Medulla oblongata (tissue), 1 donor: ENCODE measurements around the gene STIM2.
A peak's percentile ranks its signal among the peaks of the same experiment; 100 is the strongest.

Experiments used
- DNase-seq: peaks from one replicate; pipeline ENCODE4 v3.0.0-alpha.2; 2015; ENCODE audit errors: extremely low spot score

The STIM2 gene

GRCh38 chr4:26837993-26838842, 22.4 kb upstream of the STIM2 start:
- no peak for DNase-seq

- DNase-seq = no peak
These were observed 21.6 kb upstream of the STIM2 start for GRCh38 chr4:26839016-26839415.

- no peak for DNase-seq
These were observed 21.1 kb upstream of the STIM2 start for GRCh38 chr4:26839534-26839951.

- DNase-seq = no peak
These were observed 19.9 kb upstream of the STIM2 start for GRCh38 chr4:26840786-26841185.

GRCh38 chr4:26842911-26843310, 17.7 kb upstream of the STIM2 start:
- no peak for DNase-seq

GRCh38 chr4:26850528-26850927, 10.1 kb upstream of the STIM2 start:
- DNase-seq = peak; percentile 58

DNA sequence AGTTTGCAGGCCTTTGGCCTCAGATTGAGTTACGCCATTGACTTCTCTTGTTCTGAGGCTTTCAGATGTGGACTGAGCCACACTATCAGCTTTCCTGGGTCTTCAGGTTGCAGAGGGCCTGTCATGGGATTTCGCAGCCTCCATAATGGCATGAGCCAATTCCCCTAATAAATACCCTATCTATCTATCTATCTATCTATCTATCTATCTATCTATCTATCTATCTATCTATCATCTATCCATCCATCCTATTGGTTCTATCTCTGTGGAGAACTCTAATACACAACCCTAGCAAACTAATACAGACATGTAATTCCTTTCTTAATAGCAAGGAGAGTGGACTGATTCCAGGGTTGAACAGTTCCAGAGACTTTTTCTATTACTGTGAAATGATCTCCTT, 9.5 kb upstream of the STIM2 start:
- DNase-seq = no peak

GRCh38 chr4:26854701-26855100, 5.9 kb upstream of the STIM2 start:
- DNase-seq = no peak

DNA sequence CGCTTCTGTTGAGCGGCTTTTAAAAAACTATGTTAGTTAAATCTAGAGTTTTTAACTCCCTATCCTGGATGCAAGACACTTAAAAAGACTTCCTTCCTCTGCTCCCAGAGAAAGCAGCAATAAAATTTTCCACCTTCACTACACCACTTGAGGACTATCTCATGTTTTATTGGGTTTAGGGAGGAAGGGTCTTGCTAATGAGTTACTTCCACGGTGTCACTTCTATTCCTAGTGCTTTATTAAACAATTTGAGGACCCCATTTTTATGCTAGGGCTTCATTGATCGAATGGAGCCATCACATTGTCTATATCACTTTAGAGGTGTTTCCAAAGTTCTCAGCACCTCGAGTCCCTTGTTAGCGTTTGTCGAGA, 3.7 kb upstream of the STIM2 start:
- DNase-seq = no peak

- DNase-seq = peak; percentile 91
These were observed 3.2 kb upstream of the STIM2 start for GRCh38 chr4:26857278-26858034.

DNA sequence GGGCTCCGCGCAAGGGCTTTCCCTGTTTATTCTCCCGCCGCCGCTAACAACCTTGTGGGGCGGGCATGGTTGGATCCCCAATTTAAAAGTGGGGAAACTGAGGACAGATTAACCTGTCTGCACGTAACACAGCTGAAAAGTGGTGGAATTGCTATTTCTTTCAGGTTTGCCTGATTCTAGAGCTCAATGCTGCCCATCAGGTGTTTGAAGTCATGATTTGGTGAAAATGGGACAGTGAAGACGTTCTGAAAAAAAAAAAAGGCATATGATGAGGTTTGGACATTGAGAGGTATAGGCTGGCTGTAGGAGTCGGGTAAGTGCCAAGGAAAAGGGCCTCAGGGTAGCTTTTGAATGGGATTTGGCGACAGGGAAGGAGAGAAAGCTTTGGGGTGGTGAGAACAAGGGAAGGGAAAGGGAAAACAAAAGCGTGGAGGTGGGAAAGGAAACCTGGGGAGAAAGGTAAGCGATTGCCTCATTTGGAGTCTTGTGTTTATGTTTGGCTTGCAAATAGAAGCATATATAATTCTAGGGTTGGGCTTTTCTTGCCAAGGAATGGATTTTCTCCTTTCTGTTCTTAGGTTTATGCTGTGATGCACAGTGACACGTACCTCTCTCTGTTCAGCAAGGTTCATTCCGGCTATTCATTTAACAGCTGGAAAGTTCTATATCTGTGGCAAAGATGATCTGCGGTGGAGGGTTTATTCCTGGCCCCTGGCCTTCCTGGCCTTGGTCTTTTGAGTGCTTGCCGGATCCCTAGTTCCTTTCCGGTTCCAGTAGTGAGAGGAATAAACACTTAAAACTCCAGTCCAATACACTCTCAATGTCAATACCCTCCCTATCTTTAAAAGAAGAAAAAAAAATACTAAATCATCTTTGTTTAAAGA, 2.4 kb upstream of the STIM2 start:
- no peak for DNase-seq

- DNase-seq = no peak
These were observed 1.7 kb upstream of the STIM2 start for GRCh38 chr4:26858947-26859401.

DNA sequence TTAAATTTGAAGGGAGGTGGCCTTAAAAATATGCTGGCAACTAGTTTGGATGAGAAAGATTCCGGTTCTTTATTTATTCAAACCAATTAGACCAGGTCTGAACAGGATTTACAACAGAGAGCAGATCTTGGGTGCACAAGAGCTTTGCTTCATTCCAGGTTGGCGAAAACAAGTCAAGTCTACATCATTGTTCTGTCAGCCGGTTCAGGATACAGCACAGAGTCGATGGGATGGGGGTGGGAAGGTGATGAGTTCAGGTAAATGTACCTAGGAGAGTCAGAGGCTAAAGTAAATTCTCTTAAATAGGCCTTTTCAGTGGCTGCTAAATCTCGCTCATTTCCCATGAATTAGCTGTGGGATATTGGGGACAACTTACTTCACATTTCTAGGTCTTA, 882 bp upstream of the STIM2 start:
- no peak for DNase-seq

GRCh38 chr4:26860922-26861433, 337 bp downstream of the STIM2 start:
- DNase-seq = no peak

GRCh38 chr4:26861434-26862186, 969 bp downstream of the STIM2 start:
- peak; percentile 72 for DNase-seq

DNA sequence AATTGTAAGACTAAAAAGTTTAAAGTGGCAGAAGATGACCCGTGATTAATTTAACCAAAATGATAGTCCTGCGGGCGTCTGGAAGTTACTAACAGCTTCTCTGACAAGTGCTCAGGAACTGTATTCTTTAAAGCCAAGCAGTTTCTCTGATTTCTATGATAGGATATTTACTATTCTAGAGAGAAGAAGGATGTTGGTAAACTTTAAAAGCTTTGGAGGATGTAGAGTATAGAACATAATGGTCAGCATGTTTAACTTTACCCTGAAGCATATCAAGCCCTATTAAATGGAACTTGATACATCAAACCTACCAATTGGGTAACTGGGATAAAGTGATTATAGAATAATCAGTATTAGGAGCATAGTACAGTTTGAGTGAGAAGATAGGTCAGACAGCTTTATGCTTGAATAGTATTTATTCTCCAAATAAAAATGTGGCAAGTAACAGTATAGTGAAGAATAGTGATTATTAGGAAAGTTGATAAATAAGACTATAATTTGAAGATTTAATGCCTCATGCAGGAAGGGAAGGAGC, 1.8 kb downstream of the STIM2 start:
- DNase-seq = no peak

DNA sequence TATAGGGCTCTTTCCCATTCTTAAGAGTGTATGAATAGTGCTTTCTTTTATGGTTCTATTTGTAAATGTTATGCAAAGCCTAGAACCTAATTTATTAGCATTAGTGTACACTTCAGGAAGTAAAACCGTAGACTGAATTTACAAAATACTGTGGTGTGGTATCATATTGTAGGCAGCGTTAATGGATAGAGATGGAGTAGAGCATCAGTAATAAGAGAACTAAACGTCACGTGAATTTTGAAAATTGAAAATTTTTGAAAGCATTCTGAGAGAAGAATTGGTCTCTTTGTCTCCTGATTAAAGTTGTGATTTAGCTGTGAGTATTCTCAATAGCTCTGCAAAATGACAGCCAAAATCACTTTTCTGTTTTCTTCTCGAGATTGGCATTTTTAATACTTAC, 2.9 kb downstream of the STIM2 start:
- DNase-seq = no peak

DNA sequence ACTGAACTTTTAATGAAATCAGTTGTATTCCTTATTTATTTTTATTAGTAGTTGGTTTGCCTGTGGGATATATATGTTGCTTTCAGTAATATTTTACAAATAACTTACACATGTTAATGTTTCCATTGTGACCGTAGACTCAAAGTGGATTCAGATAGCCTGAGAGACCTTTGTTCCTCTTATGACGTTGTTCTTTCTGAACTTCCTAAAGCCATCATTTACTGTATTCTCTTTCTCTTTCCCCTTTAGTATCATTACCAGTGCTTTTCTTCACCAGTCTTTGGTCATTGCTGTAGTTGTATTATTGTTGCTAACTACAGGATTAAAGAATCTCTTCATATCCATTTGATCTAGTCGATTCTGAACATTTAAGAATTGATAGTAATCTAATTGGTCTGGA, 4.3 kb downstream of the STIM2 start:
- DNase-seq = peak; percentile 51

GRCh38 chr4:26866203-26866602, 5.6 kb downstream of the STIM2 start:
- DNase-seq = no peak

- DNase-seq = no peak
These were observed 6.1 kb downstream of the STIM2 start for GRCh38 chr4:26866781-26867180.
